BLaER1 (cell line): ENCODE data around the gene SNCA.

Source experiments
- H3K27ac ChIP-seq: shearing (Covaris generic); formaldehyde crosslinking; 2 replicates; pipeline ENCODE4 v1.8.1; 2022
- H3K27me3 ChIP-seq: shearing (Covaris generic); formaldehyde crosslinking; 2 replicates; pipeline ENCODE4 v1.8.1; 2022
- H3K36me3 ChIP-seq: shearing (Covaris generic); formaldehyde crosslinking; 2 replicates; pipeline ENCODE4 v1.8.1; 2022
- H3K4me1 ChIP-seq: shearing (Covaris generic); formaldehyde crosslinking; 2 replicates; pipeline ENCODE4 v1.8.1; 2022
- H3K4me2 ChIP-seq: shearing (Covaris generic); formaldehyde crosslinking; 2 replicates; pipeline ENCODE4 v1.8.1; 2022
- H3K4me3 ChIP-seq: shearing (Covaris generic); formaldehyde crosslinking; 2 replicates; pipeline ENCODE4 v1.8.1; 2022
- H3K9ac ChIP-seq: shearing (Covaris generic); formaldehyde crosslinking; 2 replicates; pipeline ENCODE4 v1.8.1; 2022
- H3K9me3 ChIP-seq: shearing (Covaris generic); formaldehyde crosslinking; 2 replicates; pipeline ENCODE4 v1.8.1; 2022
- H4K20me1 ChIP-seq: shearing (Covaris generic); formaldehyde crosslinking; 2 replicates; pipeline ENCODE4 v1.8.1; 2022
- Cebpa-rat ChIP-seq: shearing (Covaris generic); IDR thresholded peaks from 2 replicates; pipeline ENCODE4 v1.8.1; 2022

The SNCA gene

DNA sequence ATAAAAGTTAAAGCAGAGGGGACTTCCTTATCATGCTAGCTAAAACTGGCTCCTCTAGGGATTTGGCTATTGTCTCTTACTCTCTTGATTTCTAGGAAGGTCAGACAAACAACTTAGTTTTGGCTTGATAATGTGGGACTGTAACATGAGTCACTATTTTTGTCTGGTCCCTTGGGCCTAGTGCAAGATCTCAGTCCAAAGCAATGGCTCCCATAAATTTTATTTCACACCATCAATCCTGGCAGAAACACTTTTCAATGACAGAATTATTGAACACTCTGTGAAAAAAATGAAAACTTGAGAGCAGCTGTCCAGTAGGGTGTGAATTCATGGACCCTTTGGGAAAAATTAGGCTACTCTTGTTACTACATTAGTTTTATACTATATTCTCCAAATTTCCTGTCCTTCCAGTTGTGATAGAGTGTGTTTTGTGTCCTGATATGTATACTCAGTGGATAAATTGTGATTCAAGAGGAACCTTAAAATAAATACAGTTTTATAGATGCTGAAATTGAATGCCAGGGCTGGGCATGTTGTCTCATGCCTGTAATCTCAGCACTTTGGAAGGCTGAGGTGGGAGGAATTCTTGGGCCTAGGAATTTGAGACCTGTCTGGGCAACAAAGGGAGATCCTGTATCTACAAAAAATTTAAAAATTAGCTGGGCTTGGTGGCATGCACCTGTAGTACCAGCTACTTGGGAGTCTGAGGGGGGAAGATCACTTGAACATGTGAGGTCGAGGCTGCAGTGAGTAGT is 10.8 kb upstream of the SNCA start:
- no peak for TF ChIP-seq Cebpa-rat
- no peaks in the 10 kb centered on the region for H4K20me1 ChIP-seq
- H3K4me3 ChIP-seq = no peak overlapping the region
- H3K9me3 ChIP-seq = peaks cover 20% of the 10 kb centered on the region
- H3K27me3 ChIP-seq = no peaks in the 10 kb centered on the region
- H3K4me1 ChIP-seq = peaks cover 6% of the 10 kb centered on the region; the same call in 1 of the 2 replicates
- H3K4me2 ChIP-seq = 0 out of 2 replicates have a peak overlapping the region, but pooled peaks have one; percentile 5
- no peaks in the 10 kb centered on the region for H3K36me3 ChIP-seq
- no peak overlapping the region for H3K9ac ChIP-seq
- H3K27ac ChIP-seq = no peak overlapping the region

DNA sequence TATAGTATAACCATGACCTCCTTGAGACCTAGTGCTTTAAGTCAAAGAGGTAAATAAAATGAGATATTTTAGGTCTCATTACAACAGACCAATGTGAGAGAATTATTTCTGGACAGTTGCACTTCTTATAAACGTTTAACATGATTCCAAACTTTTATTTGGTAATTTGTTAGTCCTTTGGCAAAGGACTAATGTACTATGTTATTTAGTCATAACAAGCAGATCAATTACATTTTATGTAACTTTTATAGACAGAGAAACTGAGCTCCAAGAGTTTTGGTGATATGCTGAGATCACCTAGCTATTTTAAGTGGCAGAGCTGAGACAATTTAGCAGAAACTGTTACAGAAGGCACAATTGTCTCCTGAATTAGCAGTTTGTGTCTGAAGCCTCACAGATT is 2.6 kb upstream of the SNCA start:
- no peaks in the 10 kb centered on the region for H4K20me1 ChIP-seq
- no peak for TF ChIP-seq Cebpa-rat
- peaks cover 26% of the 10 kb centered on the region for H3K4me1 ChIP-seq
- no peak overlapping the region for H3K4me2 ChIP-seq
- H3K27ac ChIP-seq = no peak overlapping the region
- no peaks in the 10 kb centered on the region for H3K36me3 ChIP-seq
- H3K9me3 ChIP-seq = no peaks in the 10 kb centered on the region
- H3K9ac ChIP-seq = no peak overlapping the region
- H3K4me3 ChIP-seq = no peak overlapping the region
- no peaks in the 10 kb centered on the region for H3K27me3 ChIP-seq

DNA sequence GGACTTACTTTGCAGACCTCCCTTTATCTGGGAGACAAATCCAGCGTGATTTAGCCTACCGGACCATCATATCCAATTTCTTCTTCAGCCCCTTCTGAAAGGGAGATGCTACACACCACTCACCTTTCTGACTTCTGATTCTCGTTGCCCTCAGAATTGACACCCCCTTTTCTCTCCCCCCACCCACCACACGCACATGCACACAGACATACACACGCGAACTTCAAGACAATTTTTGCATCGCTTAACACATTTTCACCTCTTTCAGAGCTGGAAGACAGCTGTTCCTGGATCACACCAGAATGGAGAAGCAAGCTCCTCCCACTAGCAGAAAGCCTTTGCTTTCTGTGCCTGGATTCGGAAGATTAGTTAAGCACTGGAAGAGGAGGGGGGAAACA is 1.0 kb upstream of the SNCA start:
- no peak overlapping the region for H3K27ac ChIP-seq
- H3K4me1 ChIP-seq = peaks cover 26% of the 10 kb centered on the region
- H4K20me1 ChIP-seq = no peaks in the 10 kb centered on the region
- H3K9ac ChIP-seq = peak overlapping the region; percentile 81
- H3K4me3 ChIP-seq = peak overlapping the region; percentile 78
- peak overlapping the region; percentile 94 for H3K4me2 ChIP-seq
- H3K36me3 ChIP-seq = peaks cover 8% of the 10 kb centered on the region
- TF ChIP-seq Cebpa-rat = no peak
- H3K9me3 ChIP-seq = no peaks in the 10 kb centered on the region
- H3K27me3 ChIP-seq = no peaks in the 10 kb centered on the region

DNA sequence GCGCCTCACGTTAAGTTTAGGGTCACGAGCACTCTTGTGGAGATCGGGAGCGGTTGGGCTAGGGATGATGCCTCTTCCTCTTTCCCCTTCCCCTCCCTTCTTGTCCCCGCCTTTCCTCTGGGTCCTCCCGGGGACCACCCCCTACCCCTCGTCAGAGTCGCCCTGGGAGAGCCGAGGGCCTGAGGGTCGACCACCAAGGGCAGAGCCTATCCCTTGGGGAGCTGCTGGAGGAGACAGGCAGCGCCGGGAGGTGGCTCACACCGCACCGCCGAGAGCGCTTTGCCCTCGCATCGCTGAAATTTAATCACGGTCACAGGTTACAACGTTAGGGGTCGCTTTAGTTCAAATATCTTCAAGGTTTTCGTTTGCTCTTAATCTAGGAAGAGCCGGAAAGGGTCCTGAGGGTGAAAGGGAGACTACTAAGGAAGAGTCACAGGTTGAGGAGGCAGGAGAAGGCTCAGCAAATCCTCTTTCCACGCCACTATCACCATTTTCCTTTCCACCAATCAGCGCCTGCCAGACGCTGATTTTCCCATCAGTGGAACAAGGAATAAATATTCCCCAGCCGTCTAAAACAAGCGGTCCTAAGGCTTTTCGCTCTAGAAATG is 528 bp upstream of the SNCA start:
- TF ChIP-seq Cebpa-rat = no peak
- peak overlapping the region; percentile 81 for H3K9ac ChIP-seq
- H3K4me2 ChIP-seq = peak overlapping the region; percentile 94
- peak overlapping the region; percentile 82 for H3K27ac ChIP-seq
- H3K9me3 ChIP-seq = no peaks in the 10 kb centered on the region
- peaks cover 26% of the 10 kb centered on the region for H3K4me1 ChIP-seq
- no peaks in the 10 kb centered on the region for H4K20me1 ChIP-seq
- H3K36me3 ChIP-seq = peaks cover 8% of the 10 kb centered on the region
- no peaks in the 10 kb centered on the region for H3K27me3 ChIP-seq
- peak overlapping the region; percentile 78 for H3K4me3 ChIP-seq

DNA sequence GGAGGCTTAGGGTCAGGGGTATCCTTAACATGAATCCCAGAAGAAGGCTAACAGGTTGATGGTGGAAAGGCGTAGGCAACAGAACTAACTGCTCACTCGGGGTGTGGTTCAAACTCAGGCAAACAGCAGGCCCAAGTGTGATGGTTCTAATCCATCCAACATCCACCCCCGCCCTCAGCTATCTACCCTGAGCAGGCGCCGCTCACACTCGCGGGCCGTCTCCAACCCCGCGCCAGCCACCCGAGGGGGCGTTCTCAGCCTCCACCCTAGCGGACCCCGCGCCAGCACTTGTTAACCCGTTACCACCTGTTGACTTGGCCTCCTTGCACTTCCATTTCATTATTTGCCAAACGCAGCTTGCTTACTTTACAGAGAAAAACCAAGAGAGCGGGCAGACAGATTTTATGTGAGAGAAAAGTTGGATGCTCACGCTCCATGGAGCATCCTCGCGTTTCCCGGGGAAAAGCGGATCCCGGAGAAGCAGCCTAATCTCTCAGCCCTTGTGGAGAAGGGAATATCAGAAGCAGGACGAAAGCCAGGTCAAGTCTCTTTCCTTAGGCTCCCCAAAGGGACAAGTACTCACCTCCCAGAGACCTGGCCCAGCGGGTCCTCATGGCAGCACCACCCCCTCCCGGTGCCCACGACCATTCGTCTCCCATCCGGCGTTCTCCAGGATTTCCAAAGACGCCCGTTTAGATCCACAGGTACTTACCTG is 773 bp downstream of the SNCA start:
- Histone ChIP-seq H3K27me3 (no peaks in the 10 kb centered on the region), H3K4me3 (peak overlapping the region; percentile 78), H3K36me3 (peaks cover 13% of the 10 kb centered on the region), H3K4me1 (peaks cover 26% of the 10 kb centered on the region), H3K9ac (peak overlapping the region; percentile 81), H4K20me1 (no peaks in the 10 kb centered on the region), H3K27ac (peak overlapping the region; percentile 82), H3K9me3 (no peaks in the 10 kb centered on the region), H3K4me2 (peak overlapping the region; percentile 94)
- TF ChIP-seq Cebpa-rat = no peak

DNA sequence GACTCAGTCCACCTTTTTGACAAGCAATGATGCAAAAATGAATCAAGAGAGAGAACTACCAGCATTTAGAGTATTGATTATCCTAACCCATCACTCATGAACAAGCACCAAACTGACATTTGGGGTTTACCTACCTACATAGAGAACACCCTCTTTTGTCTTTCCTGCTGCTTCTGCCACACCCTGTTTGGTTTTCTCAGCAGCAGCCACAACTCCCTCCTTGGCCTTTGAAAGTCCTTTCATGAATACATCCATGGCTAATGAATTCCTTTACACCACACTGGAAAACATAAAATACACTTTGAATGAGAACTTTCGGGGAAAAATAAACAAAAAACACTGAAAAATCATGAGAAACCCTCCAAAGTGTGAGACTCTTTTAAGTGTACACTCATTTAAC is 1.5 kb downstream of the SNCA start:
- Histone ChIP-seq H3K36me3 (peaks cover 13% of the 10 kb centered on the region), H3K9me3 (no peaks in the 10 kb centered on the region), H3K4me3 (peak overlapping the region; percentile 78), H3K4me2 (peak overlapping the region; percentile 94), H3K27ac (no peak overlapping the region), H3K4me1 (peaks cover 28% of the 10 kb centered on the region), H3K27me3 (no peaks in the 10 kb centered on the region), H4K20me1 (no peaks in the 10 kb centered on the region), H3K9ac (no peak overlapping the region)
- TF ChIP-seq Cebpa-rat = no peak

DNA sequence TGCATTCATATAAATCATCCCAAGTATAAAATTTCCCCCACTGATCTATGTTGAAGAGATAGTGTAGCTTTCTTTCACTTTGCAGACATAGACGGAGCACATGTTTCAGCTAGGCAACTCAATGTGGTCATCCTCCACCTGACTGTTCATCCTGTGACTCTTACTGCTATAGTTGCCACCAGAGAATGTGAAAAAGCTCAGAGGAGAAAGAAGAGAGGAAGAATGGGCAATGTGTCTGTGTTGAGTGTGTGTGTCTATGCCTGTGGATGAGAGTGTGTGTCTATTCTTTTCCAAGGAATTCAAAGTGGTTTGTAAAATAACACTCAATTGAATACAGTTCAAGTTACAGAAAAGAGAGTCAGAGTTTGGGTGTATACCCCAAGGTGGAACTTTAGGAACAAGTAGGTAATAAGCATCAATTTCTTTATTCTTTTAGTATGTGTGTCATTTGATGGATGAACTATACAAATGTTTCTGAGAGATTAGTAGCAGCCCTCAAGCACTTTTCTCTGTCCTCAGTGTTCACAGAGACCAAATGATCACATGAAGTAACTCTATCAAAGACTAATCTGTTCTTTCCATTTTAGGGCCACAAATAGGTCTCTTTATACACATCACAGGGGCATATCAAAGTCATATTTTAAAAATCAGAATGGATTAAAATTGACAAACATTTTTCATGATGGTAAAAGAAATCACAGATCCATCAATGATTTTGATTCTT is 2.3 kb downstream of the SNCA start:
- Histone ChIP-seq H3K4me1 (peaks cover 36% of the 10 kb centered on the region), H3K9ac (no peak overlapping the region), H3K27ac (no peak overlapping the region), H3K36me3 (peaks cover 13% of the 10 kb centered on the region), H3K4me2 (no peak overlapping the region), H3K27me3 (no peaks in the 10 kb centered on the region), H3K4me3 (no peak overlapping the region), H3K9me3 (no peaks in the 10 kb centered on the region), H4K20me1 (no peaks in the 10 kb centered on the region)
- no peak for TF ChIP-seq Cebpa-rat

DNA sequence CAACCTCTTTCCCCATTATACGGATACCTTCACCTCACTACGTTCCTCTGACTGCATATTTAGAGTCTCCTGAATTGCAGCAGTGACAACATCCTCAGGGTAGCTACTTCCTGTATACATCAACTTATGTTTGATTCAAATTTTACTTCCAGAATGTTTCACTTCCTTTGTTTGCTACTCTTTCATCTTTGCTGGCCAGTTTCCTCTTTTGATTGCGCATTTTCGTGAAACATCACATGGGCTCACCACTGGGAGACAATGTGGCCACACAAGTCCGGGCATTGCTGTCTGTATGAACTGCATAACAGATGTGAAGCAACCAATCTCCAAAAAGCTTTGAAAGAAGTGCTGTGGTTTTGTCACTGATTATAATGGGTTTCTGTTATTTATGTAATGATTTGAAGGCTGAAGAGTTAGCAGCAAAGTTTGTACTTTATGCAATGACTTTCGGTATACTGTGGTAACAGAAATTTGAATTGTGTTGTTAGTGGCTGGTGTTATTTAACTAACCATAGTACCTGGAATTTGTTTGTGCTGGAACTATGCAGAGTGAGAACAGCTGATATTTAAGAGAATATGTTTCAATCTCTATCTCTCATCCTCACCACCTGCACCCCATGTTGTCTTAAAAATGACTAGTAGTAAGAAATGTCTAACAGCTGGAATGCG is 7.4 kb downstream of the SNCA start:
- TF ChIP-seq Cebpa-rat = peak; percentile 78
- Histone ChIP-seq H3K4me2 (peak overlapping the region; percentile 70), H3K4me3 (no peak overlapping the region), H3K4me1 (peaks cover 18% of the 10 kb centered on the region), H3K9me3 (no peaks in the 10 kb centered on the region), H4K20me1 (no peaks in the 10 kb centered on the region), H3K27ac (peak overlapping the region; percentile 33; the same call in 1 of the 2 replicates), H3K27me3 (no peaks in the 10 kb centered on the region), H3K36me3 (peaks cover 19% of the 10 kb centered on the region), H3K9ac (no peak overlapping the region; the same call in 1 of the 2 replicates)

DNA sequence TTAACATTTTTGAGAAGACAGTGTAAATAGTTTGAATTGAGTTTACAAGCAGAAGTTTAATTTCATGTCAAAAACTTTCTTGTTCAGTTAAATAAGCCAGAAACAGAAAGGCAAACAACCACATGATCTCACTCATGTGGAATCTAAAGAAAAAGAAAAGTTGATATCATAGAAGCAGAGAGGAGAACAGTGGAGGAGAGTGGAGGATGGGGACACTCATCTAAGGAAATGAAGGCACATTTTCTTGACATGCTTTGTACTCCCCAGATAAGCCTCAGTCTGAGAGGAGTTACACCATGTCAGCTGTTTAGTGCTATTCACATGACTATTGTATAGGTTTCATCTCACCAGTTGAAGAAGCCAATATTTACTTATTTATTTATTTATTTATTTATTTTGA is 13.5 kb downstream of the SNCA start:
- H3K27ac ChIP-seq = no peak overlapping the region
- no peak overlapping the region for H3K4me2 ChIP-seq
- no peak for TF ChIP-seq Cebpa-rat
- H3K9me3 ChIP-seq = no peaks in the 10 kb centered on the region
- H4K20me1 ChIP-seq = no peaks in the 10 kb centered on the region
- H3K4me3 ChIP-seq = no peak overlapping the region
- H3K9ac ChIP-seq = no peak overlapping the region
- no peaks in the 10 kb centered on the region for H3K4me1 ChIP-seq
- no peaks in the 10 kb centered on the region for H3K27me3 ChIP-seq
- peaks cover 35% of the 10 kb centered on the region for H3K36me3 ChIP-seq
